Lower leg skin (tissue), 3 donors: ENCODE data around the gene ABHD17B.

Experiments
- POLR2A ChIP-seq, 2 donors: fragments of 450-650 bp; IDR thresholded peaks; one replicate each; pipeline ENCODE4 v1.6.1; 2016 to 2017; ENCODE audit warnings: antibody characterized with exemption in 2 of 2, mild to moderate bottlenecking in 1 of 2, moderate library complexity in 1 of 2
- TF ChIP-seq, protein P1 (sequence below), 3 donors: fragments of 450-650 bp; IDR thresholded peaks; one replicate each; pipeline ENCODE4 v1.5.1; 2016; ENCODE audit warnings: antibody characterized with exemption in 3 of 3, mild to moderate bottlenecking in 3 of 3, moderate library complexity in 2 of 3

DNA sequence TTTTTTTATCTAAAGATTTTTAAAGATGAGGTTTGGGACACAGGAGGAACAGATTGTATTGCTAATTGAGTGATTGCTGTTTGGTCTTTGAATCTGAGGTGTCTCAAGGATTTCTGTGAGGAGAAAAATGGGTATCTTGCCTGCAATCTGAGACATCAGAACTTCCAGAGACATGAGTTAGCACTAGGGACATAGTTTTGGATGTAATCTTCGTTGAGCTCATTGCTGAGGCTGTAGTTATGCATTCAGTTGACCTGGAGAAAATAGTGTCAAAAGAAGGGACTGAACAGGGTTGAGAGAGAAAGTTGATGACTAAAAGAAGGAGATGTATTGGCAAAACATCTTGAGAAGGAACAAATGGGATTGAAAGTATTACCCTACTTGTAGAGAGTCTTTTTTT lies 25.1 kb upstream of the ABHD17B start:
- TF ChIP-seq, protein P1, sequence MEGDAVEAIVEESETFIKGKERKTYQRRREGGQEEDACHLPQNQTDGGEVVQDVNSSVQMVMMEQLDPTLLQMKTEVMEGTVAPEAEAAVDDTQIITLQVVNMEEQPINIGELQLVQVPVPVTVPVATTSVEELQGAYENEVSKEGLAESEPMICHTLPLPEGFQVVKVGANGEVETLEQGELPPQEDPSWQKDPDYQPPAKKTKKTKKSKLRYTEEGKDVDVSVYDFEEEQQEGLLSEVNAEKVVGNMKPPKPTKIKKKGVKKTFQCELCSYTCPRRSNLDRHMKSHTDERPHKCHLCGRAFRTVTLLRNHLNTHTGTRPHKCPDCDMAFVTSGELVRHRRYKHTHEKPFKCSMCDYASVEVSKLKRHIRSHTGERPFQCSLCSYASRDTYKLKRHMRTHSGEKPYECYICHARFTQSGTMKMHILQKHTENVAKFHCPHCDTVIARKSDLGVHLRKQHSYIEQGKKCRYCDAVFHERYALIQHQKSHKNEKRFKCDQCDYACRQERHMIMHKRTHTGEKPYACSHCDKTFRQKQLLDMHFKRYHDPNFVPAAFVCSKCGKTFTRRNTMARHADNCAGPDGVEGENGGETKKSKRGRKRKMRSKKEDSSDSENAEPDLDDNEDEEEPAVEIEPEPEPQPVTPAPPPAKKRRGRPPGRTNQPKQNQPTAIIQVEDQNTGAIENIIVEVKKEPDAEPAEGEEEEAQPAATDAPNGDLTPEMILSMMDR (IDR thresholded peaks at IDR 0.05): no peak
- TF ChIP-seq POLR2A (IDR thresholded peaks at IDR 0.05): no peak
